T1000 (cell line): ENCODE results near the gene ANKRD28.
"Not testable (repeated sequence)": the region's sequence is repeated elsewhere in the genome, so short reads cannot be mapped to it uniquely, and the experiment has no call there.

Experiments used
- DNase-seq: peaks from one replicate; lab custom pipeline; 2025; ENCODE audit warnings: mixed read lengths; lab: John Stamatoyannopoulos, UW

Gene ANKRD28

DNA sequence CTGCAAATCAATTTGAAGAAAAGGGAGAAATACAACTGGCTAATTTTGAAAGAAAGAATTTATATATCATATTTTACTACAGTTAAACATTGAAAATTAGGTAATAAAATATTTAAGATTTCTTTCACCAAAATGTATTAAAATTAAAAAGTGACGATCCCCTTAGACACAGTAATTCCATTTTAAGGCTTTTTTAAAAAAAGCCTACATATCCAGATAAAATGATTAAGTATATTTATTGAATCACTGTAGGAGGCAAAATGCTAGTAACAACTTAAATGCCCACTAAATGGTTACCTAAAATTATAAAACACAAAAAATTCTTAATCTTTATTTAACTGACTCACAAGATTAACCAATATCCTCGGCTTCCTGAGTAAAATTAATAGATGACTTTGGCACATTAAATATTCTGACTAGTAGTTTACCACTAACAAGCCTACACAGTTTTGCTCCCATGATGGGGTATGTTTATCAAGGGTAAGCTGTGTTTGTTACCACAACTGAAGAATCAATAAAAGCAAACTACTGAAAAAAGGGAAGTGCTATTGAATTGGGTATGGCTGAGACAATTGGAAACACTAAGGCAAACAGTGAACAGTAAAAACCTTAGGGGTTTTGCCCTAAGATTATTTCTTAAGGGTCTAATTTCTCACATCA lies 28.4 kb downstream of the ANKRD28 start:
- DNase-seq: no peak

DNA sequence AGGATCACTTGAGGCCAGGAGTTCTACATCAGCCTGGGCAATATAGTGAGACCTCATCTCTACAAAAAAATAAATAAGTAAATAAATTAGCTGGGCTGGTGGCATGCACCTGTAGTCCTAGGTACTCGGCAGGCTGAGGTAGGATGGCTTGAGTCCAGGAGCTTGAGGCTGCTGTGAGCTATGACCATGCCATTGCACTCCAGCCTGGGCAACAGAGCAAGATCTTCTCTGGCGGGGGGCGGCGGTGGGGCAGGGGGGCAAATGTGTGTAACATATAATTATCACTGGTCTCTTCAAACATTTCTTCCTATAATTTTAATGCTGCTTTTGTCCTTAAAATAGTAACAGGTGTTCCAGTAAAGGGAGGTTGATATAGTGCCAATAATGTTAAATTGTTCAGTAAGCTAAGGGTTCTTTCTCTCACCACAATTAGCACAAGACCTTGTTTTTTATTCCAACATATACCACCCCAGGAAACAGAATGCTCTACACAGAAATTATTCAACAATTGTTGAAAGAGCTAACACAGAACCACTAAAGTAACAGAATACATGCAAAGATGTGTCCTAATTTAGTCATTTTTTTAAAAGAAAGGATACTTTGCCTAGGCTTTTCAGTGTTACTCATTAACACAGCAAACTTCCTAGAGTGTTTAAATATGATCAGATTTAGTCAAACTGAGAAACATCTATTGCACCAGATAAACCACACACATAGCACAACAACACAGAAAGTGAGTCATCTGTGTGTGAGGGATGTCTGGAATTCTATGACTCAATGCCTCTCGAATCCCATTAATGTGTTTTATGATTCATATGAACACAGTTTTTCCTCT lies 29.1 kb downstream of the ANKRD28 start:
- DNase-seq: no peak

DNA sequence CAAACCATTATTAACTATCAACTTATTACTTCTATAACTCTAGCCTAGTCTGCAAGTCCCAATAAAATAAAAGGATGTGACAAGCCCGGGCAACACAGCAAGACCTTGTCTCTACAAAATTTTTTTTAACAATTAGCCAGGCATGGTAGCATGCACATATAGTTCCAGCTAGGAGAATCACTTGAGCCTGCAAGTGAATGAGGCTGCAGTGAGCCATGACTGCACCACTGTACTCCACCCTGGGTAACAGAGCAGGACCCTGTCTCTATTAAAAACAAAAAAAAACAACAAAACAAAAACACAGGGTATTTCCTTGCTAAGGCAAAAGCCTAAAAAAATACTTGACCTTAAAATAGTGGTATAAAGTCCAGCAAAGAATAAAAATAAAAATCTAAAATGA lies 31.4 kb downstream of the ANKRD28 start:
- DNase-seq: no peak

DNA sequence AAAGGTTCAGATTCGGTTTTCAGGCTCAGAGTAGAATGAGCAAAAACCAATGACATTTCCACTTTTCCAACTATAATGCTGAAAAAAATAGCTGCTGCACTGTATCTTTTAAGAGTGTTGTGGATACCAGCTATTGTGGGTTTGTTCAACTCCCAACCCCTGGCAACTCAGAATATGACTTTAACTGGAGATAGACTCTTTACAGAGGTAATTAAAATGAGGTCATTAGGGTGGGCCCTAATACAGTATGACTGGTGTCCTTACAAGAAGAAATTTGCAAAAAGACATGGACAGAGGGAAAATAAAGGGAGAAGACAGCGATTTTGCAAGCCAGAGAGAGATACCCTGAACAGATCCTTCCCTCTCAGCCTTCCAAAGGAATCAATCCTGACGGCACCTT lies 39.5 kb downstream of the ANKRD28 start:
- DNase-seq: no peak

DNA sequence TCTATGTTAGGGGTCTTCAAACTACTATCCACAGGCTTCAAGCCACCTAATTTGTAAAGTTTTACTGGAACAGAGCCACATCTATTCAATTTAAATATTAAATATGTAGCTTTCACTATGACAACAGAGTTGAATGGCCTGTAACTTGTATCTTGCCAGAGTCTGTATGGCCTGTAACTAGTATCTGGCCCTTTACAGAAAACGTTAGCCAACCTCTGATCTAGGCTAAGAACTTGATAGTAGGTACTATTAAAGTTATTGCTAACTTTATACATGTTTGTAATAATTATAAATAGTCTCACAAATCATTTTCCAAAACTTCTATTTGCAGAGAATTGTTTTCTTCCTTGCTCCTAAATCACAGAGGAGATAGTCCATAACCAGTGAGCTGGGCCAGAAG lies 40.0 kb downstream of the ANKRD28 start:
- DNase-seq: no peak

DNA sequence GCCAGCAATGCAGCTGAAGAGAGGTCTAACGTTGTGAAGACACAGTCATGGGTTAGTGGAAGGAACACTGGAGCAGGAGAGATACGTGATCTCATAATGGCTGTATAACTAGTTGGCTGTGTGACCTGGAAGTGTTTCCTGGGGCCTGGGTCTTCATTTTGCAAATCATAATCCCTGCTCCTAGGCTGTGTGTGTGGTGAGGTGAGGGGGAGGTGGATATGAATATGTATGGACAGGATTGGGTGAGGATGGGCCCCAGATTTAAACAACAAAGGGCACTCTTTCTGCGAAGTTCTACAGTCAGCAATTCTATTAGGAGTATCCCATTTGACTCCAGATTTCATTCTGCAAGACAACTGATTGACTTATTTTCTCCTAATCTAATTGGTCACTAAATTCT lies 41.3 kb downstream of the ANKRD28 start:
- no peak for DNase-seq

DNA sequence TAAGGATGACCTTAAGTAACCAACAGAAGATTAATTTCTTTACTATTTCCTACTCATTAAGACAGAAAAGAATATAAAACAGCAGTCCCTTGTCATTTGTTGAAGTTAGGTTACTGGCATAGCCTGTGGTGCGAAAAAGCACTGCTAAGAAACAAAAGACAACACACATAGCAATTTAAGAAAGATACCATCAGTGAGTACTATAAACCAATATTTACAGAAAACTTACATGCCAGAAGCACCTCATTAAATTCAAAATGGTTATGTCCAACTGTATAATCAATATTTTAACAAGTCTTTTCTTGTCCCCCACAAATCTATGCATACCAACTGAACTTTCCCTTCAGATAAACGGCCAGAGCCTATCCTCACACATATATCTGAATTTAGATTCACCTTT lies 42.0 kb downstream of the ANKRD28 start:
- no peak for DNase-seq

DNA sequence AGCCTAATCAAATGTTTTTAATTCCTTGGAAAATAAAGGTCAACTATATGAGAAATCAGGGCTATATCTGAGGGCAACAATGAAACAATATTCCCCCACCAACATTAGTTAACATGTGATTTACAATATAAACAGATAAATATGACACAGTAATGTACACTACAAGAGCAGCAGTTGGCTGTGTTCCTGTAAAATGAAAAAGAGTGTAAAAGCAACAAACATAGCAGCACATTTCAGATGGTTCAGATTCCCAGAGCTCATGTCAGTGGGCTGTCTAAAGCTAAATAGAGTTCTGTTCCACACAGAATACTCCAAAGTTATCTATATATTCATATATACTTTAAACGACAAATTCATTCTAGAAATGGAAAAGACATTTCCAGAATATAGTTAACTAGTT lies 42.6 kb downstream of the ANKRD28 start:
- DNase-seq: no peak

DNA sequence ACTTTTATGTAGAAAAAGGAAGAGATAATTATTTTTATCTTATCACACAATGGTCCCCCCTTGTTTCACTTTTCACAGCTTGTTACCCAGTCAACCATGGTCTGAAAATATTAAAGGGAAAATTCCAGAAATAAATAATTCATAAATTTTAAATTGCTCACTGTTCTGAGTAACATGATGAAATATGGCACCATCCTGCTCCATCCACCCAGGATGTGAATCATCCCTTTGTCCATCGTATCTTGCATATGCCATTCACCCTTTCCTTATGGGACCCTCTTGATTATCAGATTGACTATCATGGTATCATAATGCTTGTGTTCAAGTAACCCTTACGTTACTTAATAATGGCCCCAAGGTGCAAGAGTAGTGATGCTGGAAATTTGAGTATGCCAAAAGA lies 43.7 kb downstream of the ANKRD28 start:
- no peak for DNase-seq

DNA sequence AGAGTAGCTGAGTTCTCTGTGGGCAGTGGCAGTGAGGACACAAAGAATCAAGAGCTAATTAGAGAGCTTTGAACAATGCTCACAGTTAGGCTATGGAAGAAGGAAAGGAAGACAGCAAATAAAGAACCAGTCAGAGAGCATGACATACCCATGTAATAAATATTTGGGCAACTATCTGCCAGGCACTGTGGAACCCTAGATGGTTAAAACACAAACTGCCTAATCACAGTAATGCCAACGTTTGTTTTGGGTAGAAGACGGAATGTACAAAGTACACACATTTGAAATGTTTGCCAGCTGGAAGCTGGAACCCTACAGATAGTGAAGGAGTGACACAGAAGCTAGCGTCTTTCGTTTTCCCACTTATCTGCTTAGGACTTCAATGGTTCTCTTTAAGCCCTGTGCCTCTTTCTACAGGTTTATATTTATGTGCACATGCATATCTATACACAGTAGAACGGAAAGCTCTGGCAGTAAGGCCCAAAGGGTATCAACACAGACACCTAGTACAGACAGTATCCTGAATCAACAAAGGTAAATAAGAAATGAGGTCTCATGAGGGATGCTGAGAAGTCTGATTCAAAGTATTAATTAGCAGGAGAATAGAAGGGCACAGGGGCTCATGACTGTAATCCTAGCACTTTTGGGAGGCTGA lies 44.6 kb downstream of the ANKRD28 start:
- DNase-seq: no peak

DNA sequence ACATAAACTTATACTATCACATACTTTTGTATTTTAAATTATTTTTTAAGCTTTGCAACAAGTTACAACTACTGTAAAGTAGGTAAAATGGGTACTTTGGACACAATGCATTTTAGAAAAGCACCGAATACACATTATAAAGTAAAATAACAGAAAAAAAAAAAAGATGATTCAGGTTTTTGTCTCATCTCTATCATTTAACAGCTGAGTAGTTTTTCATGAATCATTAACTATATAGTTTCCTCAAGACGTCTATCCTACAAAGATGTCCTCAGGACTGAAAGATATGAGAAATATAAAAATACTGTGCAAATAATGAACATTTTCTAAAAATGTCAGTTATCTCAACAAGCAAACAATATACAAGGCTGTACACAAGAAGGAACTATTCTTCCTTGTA lies 46.9 kb downstream of the ANKRD28 start:
- DNase-seq: no peak

DNA sequence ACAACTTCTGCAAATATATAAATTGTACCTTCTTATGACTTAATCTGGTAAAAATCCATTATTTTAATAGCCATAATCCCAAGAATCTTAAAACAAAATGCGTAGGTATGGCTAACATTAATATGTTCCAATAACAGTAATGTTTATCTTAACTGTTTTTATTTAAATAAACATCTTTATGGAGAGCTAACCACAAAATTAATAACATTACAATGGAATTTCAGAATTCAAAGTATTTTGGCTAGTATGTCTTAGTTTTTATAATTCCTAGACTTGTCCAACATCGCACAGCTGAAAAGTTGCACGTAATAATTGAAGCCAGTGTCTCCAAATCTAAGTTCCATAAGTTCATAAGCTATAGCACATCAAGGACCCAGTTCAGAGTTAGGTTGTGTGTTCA lies 47.6 kb downstream of the ANKRD28 start:
- DNase-seq: no peak

DNA sequence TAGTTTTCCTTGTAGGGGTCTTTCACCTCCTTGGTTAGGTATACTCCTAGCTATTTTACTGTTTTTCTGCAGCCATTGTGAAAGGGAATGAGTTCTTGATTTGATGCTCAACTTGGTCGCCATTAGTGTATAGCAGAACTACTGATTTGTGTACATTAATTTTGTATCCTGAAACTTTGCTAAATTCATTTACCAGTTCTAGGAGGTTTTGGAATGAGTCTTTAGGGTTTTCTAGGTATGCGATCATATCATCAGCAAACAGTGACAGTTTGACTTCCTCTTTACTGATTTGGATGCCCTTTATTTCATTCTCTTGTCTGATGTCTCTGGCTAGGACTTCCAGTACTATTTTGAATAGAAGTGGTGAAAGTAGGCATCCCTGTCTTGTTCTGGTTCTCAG lies 51.9 kb downstream of the ANKRD28 start:
- DNase-seq: not testable (repeated sequence)

DNA sequence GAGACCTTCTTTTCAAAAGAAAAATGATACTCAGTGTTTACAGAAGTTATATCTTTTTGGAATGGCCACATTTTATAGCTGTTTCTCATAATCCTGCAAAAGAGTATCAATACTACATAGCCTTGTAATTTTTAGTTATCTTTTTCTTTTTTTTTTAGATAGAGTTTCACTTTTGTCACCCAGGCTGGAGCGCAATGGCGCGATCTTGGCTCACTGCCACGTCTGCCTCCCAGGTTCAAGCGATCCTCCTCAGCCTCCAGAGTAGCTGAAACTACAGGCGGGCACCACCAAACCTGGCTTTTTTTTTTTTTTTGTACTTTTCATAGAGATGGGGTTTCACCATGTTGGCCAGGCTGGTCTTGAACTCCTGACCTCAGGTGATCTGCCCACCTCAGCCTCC lies 53.6 kb downstream of the ANKRD28 start:
- no peak for DNase-seq

DNA sequence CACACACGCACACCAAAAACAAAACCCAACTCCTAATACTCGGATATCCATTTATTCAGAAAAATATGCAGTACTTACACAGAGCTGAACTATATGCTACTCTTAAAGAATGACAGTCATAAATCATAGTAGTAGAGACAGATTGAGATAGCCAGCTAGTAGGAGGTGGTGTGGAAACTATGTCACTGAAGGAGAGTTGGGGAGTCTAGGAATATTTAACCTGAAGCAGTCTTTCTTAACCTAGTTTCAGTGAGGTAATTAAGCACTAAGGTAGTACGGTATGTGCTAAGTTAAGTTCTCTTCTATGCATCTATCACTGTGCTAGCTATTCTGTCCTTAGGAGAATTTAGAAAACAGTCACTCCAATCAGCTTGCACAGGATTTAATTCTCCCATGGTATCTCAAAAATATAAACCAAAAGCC lies 54.2 kb downstream of the ANKRD28 start:
- no peak for DNase-seq

DNA sequence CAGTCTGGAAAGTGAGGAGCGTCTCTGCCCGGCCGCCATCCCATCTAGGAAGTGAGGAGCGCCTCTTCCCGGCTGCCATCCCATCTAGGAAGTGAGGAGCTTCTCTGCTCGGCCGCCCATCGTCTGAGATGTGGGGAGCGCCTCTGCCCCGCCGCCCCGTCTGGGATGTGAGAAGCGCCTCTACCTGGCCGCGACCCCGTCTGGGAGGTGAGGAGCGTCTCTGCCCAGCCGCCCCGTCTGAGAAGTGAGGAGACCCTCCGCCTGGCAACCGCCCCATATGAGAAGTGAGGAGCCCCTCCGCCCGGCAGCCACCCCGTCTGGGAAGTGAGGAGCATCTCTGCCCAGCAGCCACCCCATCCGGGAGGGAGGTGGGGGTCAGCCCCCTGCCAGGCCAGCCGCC lies 55.5 kb downstream of the ANKRD28 start:
- not testable (repeated sequence) for DNase-seq

DNA sequence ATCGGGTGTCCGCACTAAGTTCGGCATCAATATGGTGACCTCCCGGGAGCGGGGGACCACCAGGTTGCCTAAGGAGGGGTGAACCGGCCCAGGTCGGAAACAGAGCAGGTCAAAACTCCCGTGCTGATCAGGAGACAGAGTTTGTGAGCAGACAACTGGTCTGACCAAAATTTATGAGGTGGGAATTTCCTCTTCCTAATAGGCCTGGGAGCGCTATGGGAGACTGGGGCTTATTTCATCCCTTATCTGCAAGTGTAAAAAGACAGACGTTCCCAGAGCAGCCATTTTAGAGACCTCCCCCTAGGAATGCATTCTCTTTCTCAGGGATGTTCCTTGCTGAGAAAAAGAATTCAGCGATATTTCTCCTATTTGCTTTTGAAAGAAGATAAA lies 59.2 kb downstream of the ANKRD28 start:
- not testable (repeated sequence) for DNase-seq

DNA sequence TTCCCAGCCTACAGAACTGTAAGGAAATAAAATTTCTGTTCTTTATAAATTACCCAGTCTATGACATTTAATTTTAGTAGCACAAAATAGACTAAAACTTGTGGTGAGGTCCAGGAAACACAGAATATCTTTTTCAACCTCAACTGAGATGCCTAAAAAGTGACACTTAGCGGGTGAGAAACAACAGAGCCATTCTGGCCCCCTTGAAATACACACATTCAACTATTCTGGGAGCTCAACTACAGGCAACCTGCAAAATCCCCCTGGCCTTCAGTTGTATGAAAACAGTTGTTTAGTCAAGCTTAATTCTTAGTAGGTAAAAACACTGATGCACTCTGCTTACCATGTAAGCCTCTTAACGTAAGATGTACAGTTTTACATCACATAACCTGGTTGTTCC lies 66.8 kb downstream of the ANKRD28 start:
- no peak for DNase-seq

DNA sequence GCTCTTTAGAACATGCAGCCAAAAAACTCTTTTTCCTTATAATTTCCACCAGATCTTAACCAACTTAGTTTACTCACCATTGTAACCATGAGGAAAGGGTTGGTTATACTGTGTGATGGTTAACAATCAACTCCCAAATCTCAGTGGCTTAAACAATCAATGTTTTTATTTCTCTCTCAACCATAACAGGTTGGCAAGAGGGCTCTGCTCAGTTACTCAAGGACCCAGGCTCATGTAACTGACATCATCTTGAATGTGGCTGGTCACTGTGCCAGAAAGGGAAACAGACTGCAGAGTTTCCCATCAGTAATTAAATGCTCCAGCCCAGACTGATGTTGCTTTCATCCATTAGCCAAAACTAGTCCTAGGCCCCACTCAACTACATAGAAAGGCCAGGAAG lies 69.0 kb downstream of the ANKRD28 start:
- no peak for DNase-seq

DNA sequence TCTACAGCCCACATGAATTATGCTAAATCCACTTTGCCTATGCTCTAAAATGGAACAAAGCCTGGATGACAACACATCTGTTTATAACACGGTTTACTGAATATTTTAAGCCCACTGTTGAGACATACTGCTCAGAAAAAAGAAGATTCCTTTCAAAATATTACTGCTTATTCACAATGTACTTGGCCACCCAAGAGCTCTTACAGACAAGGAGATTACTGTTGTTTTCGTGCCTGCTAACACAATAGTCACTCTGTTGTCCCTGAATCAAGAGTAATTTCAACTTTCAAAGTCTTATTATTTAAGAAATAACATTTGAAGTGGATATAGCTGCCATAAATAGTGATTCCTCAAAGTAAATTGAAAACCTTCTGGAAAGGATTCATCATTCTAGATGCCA lies 70.9 kb downstream of the ANKRD28 start:
- DNase-seq: no peak

DNA sequence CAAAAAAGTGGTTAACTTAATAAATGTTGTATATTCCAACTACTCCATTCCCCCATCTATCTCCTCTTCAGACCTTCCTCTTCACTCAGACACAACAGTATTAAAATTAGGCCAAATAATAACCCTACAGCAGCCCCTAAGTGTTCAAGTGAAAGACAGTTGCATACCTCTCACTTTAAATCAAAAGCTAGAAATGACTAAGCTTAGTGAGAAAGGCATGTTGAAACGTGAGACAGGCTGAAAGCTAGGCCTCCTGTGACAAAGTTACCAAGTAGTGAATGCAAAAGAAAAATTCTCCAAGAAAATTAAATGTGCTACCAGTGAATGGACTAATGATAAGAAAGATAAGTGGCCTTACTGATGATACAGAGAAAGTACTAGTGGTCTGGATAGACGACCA lies 71.7 kb downstream of the ANKRD28 start:
- no peak for DNase-seq

DNA sequence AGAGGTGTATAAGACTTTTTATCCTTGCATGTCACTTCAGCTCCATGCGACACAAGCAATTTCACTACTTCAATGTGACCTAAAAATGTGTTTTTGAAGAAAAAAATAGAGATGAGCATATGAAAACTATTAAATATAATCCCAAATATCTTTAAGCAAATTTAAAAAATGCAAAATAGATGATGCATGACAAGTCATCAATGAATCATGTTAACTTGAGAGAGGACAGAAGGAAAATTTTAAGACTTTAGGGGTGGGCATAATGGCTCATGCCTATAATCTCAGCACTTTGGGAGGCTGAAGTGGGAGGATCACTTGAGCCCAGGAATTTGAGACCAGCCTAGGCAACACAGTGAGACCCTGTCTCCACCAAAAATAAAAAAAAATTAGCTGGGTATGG lies 73.3 kb downstream of the ANKRD28 start:
- DNase-seq: no peak

DNA sequence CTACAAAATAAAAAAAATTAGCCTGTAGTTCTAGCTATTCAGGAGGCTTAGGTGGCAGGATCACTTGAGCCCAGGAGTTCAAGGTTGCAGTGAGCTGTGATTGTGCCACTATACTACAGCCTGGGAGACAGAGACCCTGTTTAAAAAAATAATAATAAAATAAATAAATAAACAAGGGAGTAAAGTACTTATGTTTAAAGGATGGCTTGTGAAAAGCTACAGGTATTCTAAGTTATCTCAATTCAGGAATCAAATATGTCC lies 74.2 kb downstream of the ANKRD28 start:
- DNase-seq: no peak
